ENCODE data around the gene EPGN.

DNA sequence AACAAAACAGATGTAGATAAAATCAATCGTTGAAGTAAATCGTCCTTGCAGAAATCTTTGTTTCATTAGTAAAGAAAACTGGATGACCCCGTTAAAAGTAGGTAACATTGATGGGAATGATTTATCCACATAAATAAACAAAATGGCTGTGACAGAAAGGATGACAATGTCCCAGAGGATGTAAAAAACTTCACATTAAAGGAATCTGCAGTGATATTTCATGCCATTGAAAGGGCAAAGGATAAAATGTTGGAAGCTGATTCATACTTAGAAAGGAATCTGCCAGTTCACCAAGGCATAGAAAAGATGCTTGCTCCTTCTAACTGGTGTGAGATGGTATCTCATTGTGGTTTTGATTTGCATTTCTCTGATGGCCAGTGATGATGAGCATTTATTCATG, 24.2 kb upstream of the EPGN start:
- no peak for TF ChIP-seq POLR2AphosphoS5 (IDR thresholded peaks at IDR 0.05; ENCODE audit: low read depth, low read length)
- no peak for TF ChIP-seq SIN3A (IDR thresholded peaks at IDR 0.05; ENCODE audit: borderline replicate concordance, insufficient read depth, low read length)
- TF ChIP-seq TAF1 (IDR thresholded peaks at IDR 0.05; ENCODE audit: borderline replicate concordance, insufficient read depth, low read length): no peak
- TF ChIP-seq, protein P1, sequence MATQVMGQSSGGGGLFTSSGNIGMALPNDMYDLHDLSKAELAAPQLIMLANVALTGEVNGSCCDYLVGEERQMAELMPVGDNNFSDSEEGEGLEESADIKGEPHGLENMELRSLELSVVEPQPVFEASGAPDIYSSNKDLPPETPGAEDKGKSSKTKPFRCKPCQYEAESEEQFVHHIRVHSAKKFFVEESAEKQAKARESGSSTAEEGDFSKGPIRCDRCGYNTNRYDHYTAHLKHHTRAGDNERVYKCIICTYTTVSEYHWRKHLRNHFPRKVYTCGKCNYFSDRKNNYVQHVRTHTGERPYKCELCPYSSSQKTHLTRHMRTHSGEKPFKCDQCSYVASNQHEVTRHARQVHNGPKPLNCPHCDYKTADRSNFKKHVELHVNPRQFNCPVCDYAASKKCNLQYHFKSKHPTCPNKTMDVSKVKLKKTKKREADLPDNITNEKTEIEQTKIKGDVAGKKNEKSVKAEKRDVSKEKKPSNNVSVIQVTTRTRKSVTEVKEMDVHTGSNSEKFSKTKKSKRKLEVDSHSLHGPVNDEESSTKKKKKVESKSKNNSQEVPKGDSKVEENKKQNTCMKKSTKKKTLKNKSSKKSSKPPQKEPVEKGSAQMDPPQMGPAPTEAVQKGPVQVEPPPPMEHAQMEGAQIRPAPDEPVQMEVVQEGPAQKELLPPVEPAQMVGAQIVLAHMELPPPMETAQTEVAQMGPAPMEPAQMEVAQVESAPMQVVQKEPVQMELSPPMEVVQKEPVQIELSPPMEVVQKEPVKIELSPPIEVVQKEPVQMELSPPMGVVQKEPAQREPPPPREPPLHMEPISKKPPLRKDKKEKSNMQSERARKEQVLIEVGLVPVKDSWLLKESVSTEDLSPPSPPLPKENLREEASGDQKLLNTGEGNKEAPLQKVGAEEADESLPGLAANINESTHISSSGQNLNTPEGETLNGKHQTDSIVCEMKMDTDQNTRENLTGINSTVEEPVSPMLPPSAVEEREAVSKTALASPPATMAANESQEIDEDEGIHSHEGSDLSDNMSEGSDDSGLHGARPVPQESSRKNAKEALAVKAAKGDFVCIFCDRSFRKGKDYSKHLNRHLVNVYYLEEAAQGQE (IDR thresholded peaks at IDR 0.05; ENCODE audit: insufficient read depth in 1 of 2, low read depth in 2 of 2, low read length in 2 of 2): no peak
- TF ChIP-seq FOXP2 (optimal IDR thresholded peaks at IDR 0.05; ENCODE audit: borderline replicate concordance, extremely low read depth, extremely low read length, insufficient read depth): no peak
